HL-60/S4 (cell line): ENCODE data around the gene SFT2D3.

Experiments
- in situ Hi-C: fragments of 300-500 bp; cut with MboI; formaldehyde crosslinking; loops from 2 replicates; pipeline ENCODE4 v1.14.3; 2022; ENCODE audit warnings: low sequenced_read_pairs

SFT2D3 gene

GRCh38 chr2:127681288-127681804 lies 20.0 kb upstream of the SFT2D3 start:
- in situ Hi-C loops, result no loop called here

- in situ Hi-C loops, result no loop called here
These were observed 19.1 kb upstream of the SFT2D3 start for GRCh38 chr2:127681976-127682857.

GRCh38 chr2:127683056-127683455 lies 18.2 kb upstream of the SFT2D3 start:
- in situ Hi-C loops, result no loop called here

- in situ Hi-C loops, result no loop called here
These were observed 17.5 kb upstream of the SFT2D3 start for GRCh38 chr2:127683757-127684156.

- in situ Hi-C loops, result no loop called here
These were observed 15.8 kb upstream of the SFT2D3 start for GRCh38 chr2:127685410-127686080.

- in situ Hi-C loops, result no loop called here
These were observed 12.9 kb upstream of the SFT2D3 start for GRCh38 chr2:127688405-127688804.

GRCh38 chr2:127690696-127691095 lies 10.6 kb upstream of the SFT2D3 start:
- in situ Hi-C loops, result no loop called here

GRCh38 chr2:127694986-127695385 lies 6.3 kb upstream of the SFT2D3 start:
- in situ Hi-C loops, result no loop called here

GRCh38 chr2:127695491-127696472 lies 5.5 kb upstream of the SFT2D3 start:
- in situ Hi-C loops, result no loop called here

GRCh38 chr2:127697482-127698180 lies 3.7 kb upstream of the SFT2D3 start:
- in situ Hi-C loops, result no loop called here

- in situ Hi-C loops, result no loop called here
These were observed 2.5 kb upstream of the SFT2D3 start for GRCh38 chr2:127698553-127699355.

- in situ Hi-C loops, result no loop called here
These were observed 637 bp upstream of the SFT2D3 start for GRCh38 chr2:127700527-127701192.

- in situ Hi-C loops, result no loop called here
These were observed 526 bp downstream of the SFT2D3 start for GRCh38 chr2:127701651-127702394.

- in situ Hi-C loops, result no loop called here
These were observed 1.2 kb downstream of the SFT2D3 start for GRCh38 chr2:127702395-127703009.

GRCh38 chr2:127703282-127703681 lies 2.0 kb downstream of the SFT2D3 start:
- in situ Hi-C loops, result no loop called here

- in situ Hi-C loops, result no loop called here
These were observed 3.5 kb downstream of the SFT2D3 start for GRCh38 chr2:127704641-127705390.
